ENCODE measurements around the gene KCNH5.

- TF ChIP-seq CTCF (IDR thresholded peaks at IDR 0.05; ENCODE audit: low read length) (no peak), EZH2 (optimal IDR thresholded peaks at IDR 0.05; ENCODE audit: low read depth, low read length) (no peak), EZH2phosphoT487 (IDR thresholded peaks at IDR 0.05; ENCODE audit: low read length) (no peak)
Measured at GRCh38 chr14:62778310-62778709, 266.9 kb downstream of the KCNH5 start.

Measured in MM.1S (cell line).